Measurements from ENCODE around the gene SORBS2.

SORBS2 gene

GRCh38 chr4:185801471-185801870 lies 10.5 kb downstream of the SORBS2 start:
- DNase-seq (ENCODE audit: low read depth in 2 of 3, low spot score in 2 of 3), result no peak

GRCh38 chr4:185800266-185800945 lies 11.6 kb downstream of the SORBS2 start:
- no peak for DNase-seq (ENCODE audit: low read depth in 2 of 3, low spot score in 2 of 3)

- DNase-seq (ENCODE audit: low read depth in 2 of 3, low spot score in 2 of 3), result no peak
Measured at GRCh38 chr4:185799442-185799841, 12.6 kb downstream of the SORBS2 start.

- DNase-seq (ENCODE audit: low read depth in 2 of 3, low spot score in 2 of 3), result no peak
Measured at GRCh38 chr4:185797596-185798338, 14.2 kb downstream of the SORBS2 start.

- no peak for DNase-seq (ENCODE audit: low read depth in 2 of 3, low spot score in 2 of 3)
Measured at GRCh38 chr4:185797018-185797417, 15.0 kb downstream of the SORBS2 start.

- no peak for DNase-seq (ENCODE audit: low read depth in 2 of 3, low spot score in 2 of 3)
Measured at GRCh38 chr4:185796176-185796575, 15.8 kb downstream of the SORBS2 start.

- DNase-seq (ENCODE audit: low read depth in 2 of 3, low spot score in 2 of 3), result no peak
Measured at GRCh38 chr4:185794637-185795036, 17.4 kb downstream of the SORBS2 start.

- no peak for DNase-seq (ENCODE audit: low read depth in 2 of 3, low spot score in 2 of 3)
Measured at GRCh38 chr4:185793716-185794115, 18.3 kb downstream of the SORBS2 start.

GRCh38 chr4:185793116-185793485 lies 18.9 kb downstream of the SORBS2 start:
- no peak for DNase-seq (ENCODE audit: low read depth in 2 of 3, low spot score in 2 of 3)

- DNase-seq (ENCODE audit: low read depth in 2 of 3, low spot score in 2 of 3), result no peak
Measured at GRCh38 chr4:185792384-185793115, 19.4 kb downstream of the SORBS2 start.

- DNase-seq (ENCODE audit: low read depth in 2 of 3, low spot score in 2 of 3), result no peak
Measured at GRCh38 chr4:185787926-185788679, 23.9 kb downstream of the SORBS2 start.

GRCh38 chr4:185786422-185786821 lies 25.6 kb downstream of the SORBS2 start:
- DNase-seq (ENCODE audit: low read depth in 2 of 3, low spot score in 2 of 3), result no peak

- no peak for DNase-seq (ENCODE audit: low read depth in 2 of 3, low spot score in 2 of 3)
Measured at GRCh38 chr4:185783574-185783973, 28.4 kb downstream of the SORBS2 start.

- no peak for DNase-seq (ENCODE audit: low read depth in 2 of 3, low spot score in 2 of 3)
Measured at GRCh38 chr4:185782523-185782922, 29.5 kb downstream of the SORBS2 start.

GRCh38 chr4:185781555-185782215 lies 30.3 kb downstream of the SORBS2 start:
- DNase-seq (ENCODE audit: low read depth in 2 of 3, low spot score in 2 of 3), result no peak

GRCh38 chr4:185780472-185780871 lies 31.5 kb downstream of the SORBS2 start:
- no peak for DNase-seq (ENCODE audit: low read depth in 2 of 3, low spot score in 2 of 3)

GRCh38 chr4:185779517-185779916 lies 32.5 kb downstream of the SORBS2 start:
- DNase-seq (ENCODE audit: low read depth in 2 of 3, low spot score in 2 of 3), result no peak

GRCh38 chr4:185778307-185778706 lies 33.7 kb downstream of the SORBS2 start:
- DNase-seq (ENCODE audit: low read depth in 2 of 3, low spot score in 2 of 3), result no peak

- no peak for DNase-seq (ENCODE audit: low read depth in 2 of 3, low spot score in 2 of 3)
Measured at GRCh38 chr4:185775792-185776555, 36.0 kb downstream of the SORBS2 start.

Data from activated CD8-positive, alpha-beta memory T cell treated with anti-CD3 and anti-CD28 coated beads for 48 hours (primary cell).